Panc1 (cell line): ENCODE measurements around the gene DHDH. TPM values are rescaled to one million over a fixed set of nuclear protein-coding genes. Genes with fewer than 3 reads are reported as not detected.

ENCODE experiments used
- ATAC-seq: fragments of 200-7000 bp; cut with Tn5 transposase; 2 replicates; pipeline ENCODE4 v1.9.1; 2020; ENCODE audit warnings: mild to moderate bottlenecking, moderate library complexity
- BruUV-seq: library from RNA; stranded (reverse); fragments of 400-500 nt; replicated peaks from 2 replicates; lab custom pipeline; 2021; lab: Mats Ljungman, UMichigan
- CTCF ChIA-PET: fragments of 300-600 bp; sonication (Branson Sonifier 250); formaldehyde crosslinking; loops from one replicate; lab custom pipeline; 2022; ENCODE audit warnings: antibody characterized with exemption; lab: Charles Lee
- POLR2A ChIA-PET: fragments of 300-600 bp; sonication (Branson Sonifier 250); formaldehyde crosslinking; loops from one replicate; lab custom pipeline; 2022; ENCODE audit warnings: antibody characterized with exemption; lab: Charles Lee
- DNase-seq: peaks from one replicate; pipeline ENCODE4 v3.0.0-alpha.2; 2010; ENCODE audit warnings: low read depth, low spot score
- H3K27ac ChIP-seq: 2 replicates; pipeline ENCODE4 v1.5.1; 2011; ENCODE audit warnings: mild to moderate bottlenecking, low read length, inconsistent platforms
- H3K27me3 ChIP-seq: fragments of 200-500 bp; sonication (Bioruptor generic); 2 replicates; pipeline ENCODE4 v1.6.0; 2014; ENCODE audit warnings: low read length, inconsistent platforms; ENCODE audit not compliant: control insufficient read depth, insufficient read depth
- H3K36me3 ChIP-seq: fragments of 200-500 bp; sonication (Bioruptor generic); 2 replicates; pipeline ENCODE4 v1.5.1; 2014; ENCODE audit warnings: inconsistent platforms, mild to moderate bottlenecking, low read length, moderate library complexity; ENCODE audit not compliant: control insufficient read depth, insufficient read depth
- H3K4me1 ChIP-seq: 2 replicates; pipeline ENCODE4 v1.5.1; 2011; ENCODE audit warnings: inconsistent platforms, mild to moderate bottlenecking, low read length, moderate library complexity; ENCODE audit not compliant: control insufficient read depth, insufficient read depth
- H3K4me3 ChIP-seq, 2 experiments: 2 replicates each; pipeline ENCODE4 v1.5.1; 2011 to 2012; ENCODE audit warnings: low read depth in 2 of 2, low read length in 2 of 2, mild to moderate bottlenecking in 2 of 2, inconsistent platforms in 1 of 2, moderate library complexity in 1 of 2
- H3K9me3 ChIP-seq: fragments of 200-500 bp; sonication (Bioruptor generic); 2 replicates; pipeline ENCODE4 v1.5.1; 2014; ENCODE audit warnings: low read depth, mild to moderate bottlenecking, inconsistent platforms, low read length, moderate library complexity; ENCODE audit not compliant: control insufficient read depth, insufficient read depth
- CTCF ChIP-seq: fragments of 450-650 bp; IDR thresholded peaks from 2 replicates; pipeline ENCODE4 v1.5.1; 2017; ENCODE audit warnings: mild to moderate bottlenecking
- POLR2AphosphoS5 ChIP-seq: IDR thresholded peaks from 2 replicates; pipeline ENCODE4 v1.6.1; 2012; ENCODE audit warnings: mild to moderate bottlenecking, low read depth, low read length, moderate library complexity
- SIN3A ChIP-seq: IDR thresholded peaks from 2 replicates; pipeline ENCODE4 v1.6.1; 2012; ENCODE audit warnings: low read depth, mild to moderate bottlenecking, low read length, moderate library complexity, borderline replicate concordance; ENCODE audit not compliant: insufficient read depth
- TCF7L2 ChIP-seq: IDR thresholded peaks from 2 replicates; pipeline ENCODE4 v1.6.1; 2011; ENCODE audit warnings: mild to moderate bottlenecking, low read depth, low read length, inconsistent platforms
- in situ Hi-C: cut with HindIII; loops from 2 replicates; pipeline ENCODE4 v1.10.0; 2016; ENCODE audit warnings: low sequenced_read_pairs, low pct_unique_long_range_greater_than_20kb
- intact Hi-C: fragments of 100-400 bp; cut with micrococcal nuclease; formaldehyde crosslinking; loops from one replicate; pipeline ENCODE4 v1.10.0; 2022; ENCODE audit not compliant: unreplicated experiment
- total RNA-seq: library from RNA; stranded (reverse); gene quantifications from one replicate; pipeline ENCODE4 v1.2.1, GENCODE V29; 2021; ENCODE audit not compliant: unreplicated experiment
- TF ChIP-seq, protein P1 (sequence below), 2 experiments: IDR thresholded peaks; 2 replicates each; pipeline ENCODE4 v1.6.1; 2011 to 2012; ENCODE audit warnings: low read depth in 2 of 2, control low read depth in 1 of 2, low read length in 1 of 2, mild to moderate bottlenecking in 1 of 2, moderate library complexity in 1 of 2; ENCODE audit not compliant: insufficient read depth in 1 of 2

The DHDH gene
- total RNA-seq, 1 experiment from 2014 or later, result 0.85 TPM

- intact Hi-C loops (no loop called here), in situ Hi-C loops (no loop called here)
- H3K9me3 ChIP-seq, result no peaks in the 10 kb centered on the region
- DNase-seq (no peak), ATAC-seq (no peak)
- ChIA-PET POLR2A (no interaction called here), CTCF (no interaction called here)
- no peaks in the 10 kb centered on the region for H3K27me3 ChIP-seq
- TF ChIP-seq SIN3A (no peak), TCF7L2 (no peak), CTCF (no peak), POLR2AphosphoS5 (no peak)
- TF ChIP-seq, protein P1, sequence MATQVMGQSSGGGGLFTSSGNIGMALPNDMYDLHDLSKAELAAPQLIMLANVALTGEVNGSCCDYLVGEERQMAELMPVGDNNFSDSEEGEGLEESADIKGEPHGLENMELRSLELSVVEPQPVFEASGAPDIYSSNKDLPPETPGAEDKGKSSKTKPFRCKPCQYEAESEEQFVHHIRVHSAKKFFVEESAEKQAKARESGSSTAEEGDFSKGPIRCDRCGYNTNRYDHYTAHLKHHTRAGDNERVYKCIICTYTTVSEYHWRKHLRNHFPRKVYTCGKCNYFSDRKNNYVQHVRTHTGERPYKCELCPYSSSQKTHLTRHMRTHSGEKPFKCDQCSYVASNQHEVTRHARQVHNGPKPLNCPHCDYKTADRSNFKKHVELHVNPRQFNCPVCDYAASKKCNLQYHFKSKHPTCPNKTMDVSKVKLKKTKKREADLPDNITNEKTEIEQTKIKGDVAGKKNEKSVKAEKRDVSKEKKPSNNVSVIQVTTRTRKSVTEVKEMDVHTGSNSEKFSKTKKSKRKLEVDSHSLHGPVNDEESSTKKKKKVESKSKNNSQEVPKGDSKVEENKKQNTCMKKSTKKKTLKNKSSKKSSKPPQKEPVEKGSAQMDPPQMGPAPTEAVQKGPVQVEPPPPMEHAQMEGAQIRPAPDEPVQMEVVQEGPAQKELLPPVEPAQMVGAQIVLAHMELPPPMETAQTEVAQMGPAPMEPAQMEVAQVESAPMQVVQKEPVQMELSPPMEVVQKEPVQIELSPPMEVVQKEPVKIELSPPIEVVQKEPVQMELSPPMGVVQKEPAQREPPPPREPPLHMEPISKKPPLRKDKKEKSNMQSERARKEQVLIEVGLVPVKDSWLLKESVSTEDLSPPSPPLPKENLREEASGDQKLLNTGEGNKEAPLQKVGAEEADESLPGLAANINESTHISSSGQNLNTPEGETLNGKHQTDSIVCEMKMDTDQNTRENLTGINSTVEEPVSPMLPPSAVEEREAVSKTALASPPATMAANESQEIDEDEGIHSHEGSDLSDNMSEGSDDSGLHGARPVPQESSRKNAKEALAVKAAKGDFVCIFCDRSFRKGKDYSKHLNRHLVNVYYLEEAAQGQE (IDR thresholded peaks at IDR 0.05; ENCODE audit: insufficient read depth in 1 of 2, low read depth in 2 of 2, low read length in 1 of 2), result no peak
- BruUV-seq, result no TSS peak
- no peak overlapping the region for H3K4me3 ChIP-seq
- no peak overlapping the region for H3K27ac ChIP-seq
- no peaks in the 10 kb centered on the region for H3K4me1 ChIP-seq
- peaks cover 5% of the 10 kb centered on the region for H3K36me3 ChIP-seq
Measured at GRCh38 chr19:48910803-48911202, 22.7 kb upstream of the DHDH start.

DNA sequence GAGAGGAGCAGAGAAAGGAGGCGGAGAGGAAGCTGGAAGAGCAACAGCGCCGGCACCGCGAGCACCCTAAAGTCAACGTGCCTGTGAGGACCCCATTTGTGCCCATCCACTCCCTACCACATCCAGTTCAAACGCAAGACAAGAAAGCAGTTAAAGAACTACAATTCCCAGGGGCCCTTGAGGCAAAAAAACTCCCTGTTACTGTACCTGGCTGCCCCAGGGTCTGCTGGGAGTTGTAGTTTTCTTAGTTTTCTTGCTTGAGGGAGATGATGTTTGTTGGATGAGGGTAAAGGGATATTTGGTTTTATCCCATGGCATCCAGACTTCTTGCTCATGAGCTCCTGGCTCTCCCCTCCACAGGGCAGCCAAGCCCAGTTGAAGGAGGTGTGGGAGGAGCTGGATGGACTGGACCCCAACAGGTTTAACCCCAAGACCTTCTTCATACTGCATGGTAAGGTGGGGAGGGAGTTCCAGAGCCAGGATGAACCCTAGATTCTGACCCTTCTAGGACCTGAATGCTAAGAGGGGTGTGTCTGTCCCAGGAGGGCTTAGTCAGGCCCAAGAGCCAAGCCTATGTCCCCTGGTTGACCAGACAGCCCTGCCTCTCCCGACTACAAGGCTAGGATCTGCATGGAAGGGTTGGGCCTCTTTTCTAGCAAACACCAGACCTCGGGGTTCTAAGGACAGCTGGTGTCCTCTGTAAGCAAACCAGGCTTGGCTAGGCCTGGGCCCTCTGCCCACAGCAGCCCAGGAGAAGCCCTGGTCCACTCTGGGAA, 20.2 kb upstream of the DHDH start:
- H3K9me3 ChIP-seq, result no peaks in the 10 kb centered on the region
- TF ChIP-seq TCF7L2 (no peak), SIN3A (no peak), CTCF (no peak), POLR2AphosphoS5 (no peak)
- TF ChIP-seq, protein P1 (IDR thresholded peaks at IDR 0.05; ENCODE audit: insufficient read depth in 1 of 2, low read depth in 2 of 2, low read length in 1 of 2), result no peak
- H3K36me3 ChIP-seq, result peaks cover 5% of the 10 kb centered on the region
- peak; percentile 78 for ATAC-seq
- H3K27ac ChIP-seq, result no peak overlapping the region
- TSS peak; percentile 61 for BruUV-seq
- no peak for DNase-seq
- H3K27me3 ChIP-seq, result no peaks in the 10 kb centered on the region
- H3K4me1 ChIP-seq, result no peaks in the 10 kb centered on the region
- POLR2A ChIA-PET, result no interaction called here
- CTCF ChIA-PET, result no interaction called here
- intact Hi-C loops (no loop called here), in situ Hi-C loops (no loop called here)
- no peak overlapping the region for H3K4me3 ChIP-seq
